ENCODE results near the gene HIBCH.
"Not testable (repeated sequence)": the region's sequence is repeated elsewhere in the genome, so short reads cannot be mapped to it uniquely, and the experiment has no call there.

Gene HIBCH

DNA sequence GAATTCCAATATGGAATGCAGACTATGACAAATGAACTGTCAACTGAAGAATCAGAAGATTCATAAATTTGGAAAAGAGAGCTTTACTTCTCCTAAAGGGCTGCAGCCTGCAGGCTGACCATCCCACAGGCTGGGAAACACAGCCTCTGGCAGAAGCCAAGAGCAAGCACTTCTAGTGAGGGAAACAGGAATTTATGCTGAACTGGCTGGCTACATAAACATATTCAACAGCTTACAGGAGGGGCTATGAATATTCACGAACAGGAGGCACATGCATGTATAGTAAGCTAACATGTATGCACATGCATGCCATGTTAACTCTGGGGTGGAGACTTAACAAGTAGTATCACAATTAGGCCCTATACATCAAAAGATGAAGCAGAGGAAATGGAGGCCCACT, 17.6 kb downstream of the HIBCH start:
- no peak for DNase-seq

DNA sequence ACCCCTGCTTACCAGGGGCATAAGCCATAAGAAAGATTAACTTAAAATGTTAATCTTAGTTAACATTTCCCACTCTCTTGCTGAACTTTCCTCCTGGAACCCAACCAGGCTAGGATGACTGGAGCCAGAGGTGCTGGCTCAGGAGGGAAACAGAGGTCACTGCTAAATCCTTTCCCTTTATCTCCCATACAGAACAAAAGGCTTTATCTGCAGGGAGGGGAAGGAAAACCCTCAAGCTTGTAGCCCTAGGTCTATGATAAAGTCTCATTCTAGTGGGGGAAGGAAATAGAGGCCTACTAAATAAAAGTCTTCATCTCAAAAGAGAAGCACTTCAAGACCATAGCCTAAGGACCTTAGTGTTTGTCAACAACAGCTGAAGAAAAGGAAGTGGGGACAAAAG, 18.6 kb downstream of the HIBCH start:
- DNase-seq = no peak

DNA sequence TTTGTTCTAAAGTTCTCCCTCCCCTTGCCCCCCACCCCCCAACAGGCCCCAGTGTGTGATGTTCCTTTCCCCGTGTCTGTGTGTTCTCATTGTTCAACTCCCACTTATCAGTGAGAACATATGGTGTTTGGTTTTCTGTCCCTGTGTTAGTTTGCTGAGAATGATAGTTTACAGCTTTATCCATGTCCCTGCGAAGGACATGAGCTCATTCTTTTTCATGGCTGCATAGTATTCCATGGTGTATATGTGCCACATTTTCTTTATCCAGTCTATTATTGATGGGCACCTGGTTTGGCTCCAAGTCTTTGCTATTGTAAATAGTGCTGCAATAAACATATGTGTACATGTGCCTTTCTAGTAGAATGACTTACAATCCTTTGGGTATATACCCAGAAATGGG, 21.7 kb downstream of the HIBCH start:
- DNase-seq = not testable (repeated sequence)

DNA sequence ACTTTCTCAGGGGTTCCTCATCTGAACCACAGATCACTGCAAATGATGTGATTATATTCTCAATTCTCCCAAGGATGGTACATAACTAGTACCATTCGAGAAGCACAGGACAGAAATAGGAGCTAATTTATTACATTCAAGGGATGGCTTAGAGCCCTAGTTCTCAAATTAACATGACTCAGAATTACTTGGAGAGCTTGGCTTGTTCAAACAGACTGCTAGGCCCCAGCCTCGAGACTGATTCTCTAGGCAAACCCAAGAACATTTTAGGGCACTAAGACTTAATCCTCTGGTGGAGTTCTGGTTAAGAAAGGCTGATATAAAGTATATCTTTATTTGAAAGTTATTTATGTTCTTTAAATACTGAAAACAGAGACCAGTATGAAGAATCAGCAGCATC, 35.8 kb downstream of the HIBCH start:
- no peak for DNase-seq

DNA sequence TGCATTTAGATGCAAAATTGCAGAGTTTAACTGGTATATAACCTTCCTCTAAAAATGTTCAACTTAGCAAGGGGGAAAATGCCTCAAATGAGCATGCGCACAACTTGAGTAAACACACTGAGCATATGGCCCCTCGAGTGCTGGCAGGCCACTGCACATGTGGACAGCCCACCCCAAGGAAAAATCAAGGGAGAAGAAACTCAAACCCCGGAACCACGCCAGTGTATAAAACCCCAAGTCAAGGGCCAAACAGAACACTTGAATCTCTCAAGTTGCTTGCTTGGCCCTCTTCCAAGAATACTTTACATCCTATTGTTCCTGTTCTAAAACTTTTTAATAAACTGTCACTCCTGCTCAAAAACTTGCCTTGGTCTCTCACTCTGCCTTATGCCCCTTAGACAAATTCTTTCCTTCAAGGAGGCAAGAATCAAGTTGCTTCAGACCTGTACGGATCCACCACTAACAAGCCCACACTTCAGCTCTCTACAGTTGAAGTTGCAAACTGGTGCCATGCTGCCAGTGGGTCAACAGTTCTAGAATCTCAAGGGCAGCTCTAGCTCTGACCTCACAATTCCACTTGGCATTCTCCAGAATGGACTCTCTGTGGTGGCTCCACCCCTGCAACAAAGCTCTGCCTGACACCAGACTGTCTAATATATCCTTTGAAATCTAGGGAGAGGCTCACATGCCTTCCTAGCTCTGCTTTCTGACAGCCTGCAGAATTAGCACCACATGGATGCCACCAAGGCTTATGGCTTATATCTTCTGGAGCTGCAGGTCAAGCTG, 38.9 kb downstream of the HIBCH start:
- no peak for DNase-seq

DNA sequence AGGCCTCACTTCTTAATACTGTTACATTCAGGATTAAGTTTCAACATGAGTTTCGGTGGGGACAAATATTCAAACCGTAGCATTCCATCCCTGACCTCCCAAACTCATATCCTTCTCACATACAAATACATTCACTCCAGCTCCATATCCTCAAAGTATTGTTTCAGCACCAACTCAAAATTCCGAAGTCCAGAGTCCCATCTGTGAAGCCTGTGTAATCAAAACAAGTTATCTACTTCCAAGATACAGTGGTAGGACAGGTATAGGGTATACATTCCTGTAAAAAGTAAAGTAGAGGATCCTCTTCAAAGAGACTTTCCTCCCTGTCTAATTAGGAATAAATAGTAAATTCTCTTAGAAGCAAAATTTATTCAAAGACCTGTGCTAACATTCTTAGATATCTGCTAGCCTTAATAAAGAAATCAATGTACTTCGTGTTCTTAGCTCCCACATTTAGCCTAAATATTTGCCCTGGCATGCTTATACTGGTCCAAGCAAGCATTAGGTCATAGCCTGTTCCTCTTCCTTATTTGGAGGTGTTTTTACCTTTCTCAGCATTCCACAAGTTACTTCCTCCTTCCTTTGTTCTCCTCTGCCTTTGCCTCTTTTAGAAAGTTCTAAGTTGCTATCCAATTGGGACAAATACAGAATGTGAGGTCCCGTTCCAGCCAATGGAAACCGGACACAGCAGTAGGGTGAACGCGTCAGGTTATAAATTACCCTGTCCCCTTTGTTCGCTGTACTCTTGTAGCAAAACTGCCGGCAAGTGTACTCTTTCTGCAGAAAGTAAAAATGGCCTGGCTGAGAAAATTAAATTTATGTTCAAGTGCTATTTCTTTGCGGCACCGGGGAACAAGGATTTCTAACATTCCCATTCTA, 40.1 kb downstream of the HIBCH start:
- not testable (repeated sequence) for DNase-seq

DNA sequence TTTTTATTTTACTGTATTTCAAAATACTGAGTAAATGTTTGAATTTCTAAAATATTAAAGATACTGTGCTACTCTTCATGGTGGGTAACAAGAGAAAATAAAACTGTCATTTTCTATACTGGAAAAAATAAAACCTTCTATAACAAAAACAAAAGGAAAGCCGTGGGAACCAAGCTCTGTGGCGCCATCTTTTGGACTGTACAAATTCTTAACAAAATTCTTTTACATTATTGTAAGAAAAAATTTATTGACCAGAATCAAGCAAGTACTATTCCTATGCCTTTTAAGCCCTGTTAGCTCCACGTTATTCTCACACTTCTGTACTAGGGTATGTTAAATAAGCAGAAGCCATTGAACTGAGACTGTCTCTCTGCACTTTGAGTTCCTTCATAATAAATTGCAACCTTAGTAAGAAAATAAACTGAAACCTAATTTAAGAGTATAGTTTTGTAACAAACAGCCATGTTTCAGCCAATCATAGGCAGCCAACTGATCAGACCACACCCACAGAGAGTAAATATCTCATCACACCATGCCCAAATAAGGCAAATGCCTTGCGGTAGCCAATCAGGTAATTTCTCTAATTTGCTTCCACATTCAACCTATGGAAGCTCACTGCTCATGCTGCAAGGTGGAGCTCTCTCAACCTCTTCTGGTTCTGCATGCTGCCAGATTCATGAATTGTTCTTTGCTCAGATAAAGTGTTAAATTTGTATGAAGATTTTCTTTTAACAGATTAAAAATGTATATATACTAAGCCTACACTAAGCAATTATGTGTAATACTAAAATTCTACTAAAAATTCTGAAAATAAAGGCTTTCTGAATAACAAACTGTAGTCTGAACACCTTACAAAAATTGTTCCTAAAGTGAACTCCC, 42.2 kb downstream of the HIBCH start:
- DNase-seq = no peak

DNA sequence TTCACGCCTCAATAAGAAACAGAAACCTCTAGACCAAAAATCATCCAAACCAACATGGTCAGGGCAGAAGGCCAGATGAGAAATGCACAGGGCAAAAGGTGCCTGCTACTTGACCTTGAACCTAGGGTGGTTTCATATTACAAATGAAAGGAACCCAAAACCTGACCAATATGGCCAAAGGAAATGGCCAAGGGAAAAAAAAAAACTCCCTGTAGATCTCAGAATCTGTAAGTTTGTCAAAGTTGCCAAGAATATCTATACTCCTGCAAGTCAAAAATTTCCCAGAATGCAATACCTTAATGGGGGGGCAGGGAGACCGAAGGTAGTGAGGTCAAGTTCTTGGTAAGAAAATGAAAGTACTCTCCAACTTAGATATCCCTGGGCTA, 47.2 kb downstream of the HIBCH start:
- no peak for DNase-seq

DNA sequence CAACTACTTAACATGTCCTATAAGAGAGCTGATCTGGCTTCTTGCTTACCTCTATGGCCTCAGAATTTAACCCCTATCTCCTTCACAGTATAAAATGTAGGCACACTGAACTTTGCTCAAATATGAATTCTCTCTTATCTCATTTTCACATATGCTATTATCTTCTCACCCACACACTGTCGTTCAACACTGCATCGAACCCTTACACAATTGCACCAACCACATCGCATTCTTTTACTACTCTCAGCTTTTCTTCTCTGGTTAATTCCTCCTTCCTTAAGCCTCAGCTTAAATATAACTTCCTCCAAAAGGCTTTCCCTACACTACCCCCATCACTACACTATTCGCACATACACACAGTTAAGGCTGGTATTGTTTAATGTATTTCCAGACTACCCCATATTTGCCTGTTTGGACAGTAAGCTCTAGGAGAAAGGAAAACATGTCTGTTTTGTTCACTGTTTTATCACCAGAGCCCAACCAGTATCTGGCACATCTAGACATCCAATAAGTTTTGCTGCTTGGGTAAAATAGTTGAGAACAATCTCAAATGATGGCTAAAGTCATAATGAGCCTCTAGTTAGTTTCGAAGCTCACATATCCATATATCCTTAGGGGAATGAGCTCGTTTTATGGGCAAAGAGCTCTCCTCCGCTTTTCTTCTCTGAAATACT, 47.7 kb downstream of the HIBCH start:
- DNase-seq = no peak

DNA sequence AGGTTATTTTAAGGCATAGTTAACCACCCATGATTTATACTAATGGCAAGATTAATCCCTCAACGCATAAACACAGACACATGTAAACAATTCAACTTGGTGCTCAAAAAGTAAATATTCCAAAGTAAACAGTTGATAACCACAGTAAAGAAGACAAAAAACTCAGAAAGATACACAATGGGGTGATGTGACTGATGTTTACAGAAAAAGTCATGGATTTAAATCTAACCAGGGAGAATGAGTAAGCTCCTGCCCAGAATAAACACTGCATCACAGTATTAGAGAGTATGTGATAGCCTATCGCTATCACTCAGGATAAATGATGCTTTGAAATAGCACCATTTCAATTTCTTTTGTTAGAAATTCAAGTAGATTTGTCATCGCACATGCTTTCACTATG, 49.3 kb downstream of the HIBCH start:
- no peak for DNase-seq

DNA sequence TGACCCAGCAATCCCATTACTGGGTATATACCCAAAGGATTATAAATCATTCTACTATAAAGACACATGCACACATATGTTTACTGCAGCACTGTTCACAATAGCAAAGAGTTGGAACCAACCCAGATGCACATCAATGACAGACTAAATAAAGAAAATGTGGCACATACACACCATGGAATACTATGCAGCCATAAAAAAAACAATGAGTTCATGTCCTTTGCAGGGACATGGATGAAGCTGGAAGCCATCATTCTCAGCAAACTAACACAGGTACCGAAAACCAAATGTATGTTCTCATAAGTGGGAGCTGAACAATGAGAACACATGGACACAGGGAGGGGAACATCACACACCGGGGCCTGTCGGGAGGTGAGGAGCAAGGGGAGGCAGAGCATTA, 49.9 kb downstream of the HIBCH start:
- DNase-seq = not testable (repeated sequence)

DNA sequence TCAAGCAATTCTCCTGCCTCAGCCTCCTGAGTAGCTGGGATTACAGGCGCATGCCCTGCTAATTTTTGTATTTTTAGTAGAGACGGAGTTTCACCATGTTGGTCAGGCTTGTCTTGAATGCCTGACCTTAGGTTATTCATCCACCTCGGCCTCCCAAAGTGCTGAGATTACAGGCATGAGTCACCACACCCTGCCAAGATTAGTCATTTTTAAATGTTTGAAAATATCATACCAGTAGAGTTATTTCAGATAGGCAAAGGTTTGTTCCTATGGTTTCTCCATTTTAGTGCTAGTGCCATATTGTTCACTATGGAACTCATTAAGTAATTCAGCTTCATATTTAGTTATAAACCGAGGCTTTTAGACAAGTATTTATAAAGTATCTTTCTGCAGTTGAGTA, 52.3 kb downstream of the HIBCH start:
- DNase-seq = no peak

DNA sequence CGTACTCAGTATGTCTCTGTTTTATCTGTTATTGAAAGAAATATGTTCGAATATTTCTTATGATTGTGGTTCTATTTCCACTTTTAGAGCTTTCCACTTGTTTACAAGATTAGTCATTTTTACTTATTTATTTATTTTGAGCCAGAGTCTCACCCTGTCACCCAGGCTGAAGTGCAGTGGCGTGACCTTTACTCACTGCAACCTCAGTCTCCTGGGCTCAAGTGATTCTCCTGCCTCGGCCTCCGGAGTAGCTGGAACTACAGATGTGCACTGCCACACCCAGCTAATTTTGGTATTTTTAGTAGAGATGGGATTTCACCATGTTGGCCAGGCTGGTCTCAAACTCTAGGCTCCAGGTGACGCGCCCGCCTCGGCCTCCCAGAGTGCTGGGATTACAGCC, 53.3 kb downstream of the HIBCH start:
- DNase-seq = no peak

DNA sequence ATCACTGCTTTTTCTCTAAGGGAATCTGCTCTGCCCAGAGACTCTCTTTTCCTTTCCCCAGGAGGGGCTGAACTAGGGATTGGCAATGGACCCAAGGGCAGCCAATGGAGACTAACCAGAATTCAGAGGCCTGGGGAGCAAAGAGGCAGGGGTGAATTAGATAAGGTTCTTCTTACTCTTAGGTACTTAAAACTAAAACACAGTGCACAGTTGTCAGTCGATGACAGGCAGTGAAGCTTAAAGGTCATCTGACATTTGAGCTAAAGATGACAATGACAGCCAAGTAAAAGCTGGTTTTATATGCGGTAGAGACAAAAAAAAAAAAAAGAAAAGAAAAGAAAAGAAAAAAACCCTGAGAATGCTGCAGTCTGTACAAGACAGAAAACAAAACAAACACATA, 57.8 kb downstream of the HIBCH start:
- no peak for DNase-seq

DNA sequence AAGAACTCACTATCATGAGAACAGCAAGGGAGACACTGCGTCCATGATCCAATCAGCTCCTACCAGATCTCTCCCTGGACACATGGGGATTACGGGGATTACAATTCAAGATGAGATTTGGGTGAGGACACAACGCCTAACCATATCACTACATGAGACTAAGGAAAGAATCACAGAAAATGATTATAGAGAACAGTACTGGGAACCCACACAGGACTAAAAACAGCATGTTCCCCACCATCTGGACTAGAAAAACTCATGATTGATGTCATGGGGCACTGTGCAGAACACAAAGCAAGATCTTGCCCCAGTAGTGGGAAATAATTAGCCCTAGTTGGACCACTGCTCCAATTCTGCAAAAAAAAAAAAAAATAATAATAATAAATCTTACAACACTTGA, 63.5 kb downstream of the HIBCH start:
- DNase-seq = no peak

DNA sequence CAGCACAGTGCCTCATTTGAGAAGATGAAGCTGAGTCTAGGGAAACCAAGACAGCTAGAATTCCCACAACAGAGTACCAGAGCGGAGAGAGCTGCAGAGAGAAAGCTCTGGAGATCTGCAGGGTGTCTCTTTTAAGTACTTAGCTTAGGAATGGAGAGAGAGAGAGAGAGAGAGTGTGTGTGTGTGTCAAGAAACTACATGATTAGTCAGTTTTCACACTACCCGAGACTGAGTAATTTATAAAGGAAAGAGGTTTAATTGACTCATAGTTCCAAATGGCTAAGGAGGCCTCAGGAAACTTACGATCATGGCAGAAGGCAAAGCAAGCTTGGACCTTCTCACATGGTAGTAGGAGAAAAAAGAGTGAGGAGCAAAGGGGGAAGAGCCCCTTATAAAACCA, 64.0 kb downstream of the HIBCH start:
- DNase-seq = no peak

DNA sequence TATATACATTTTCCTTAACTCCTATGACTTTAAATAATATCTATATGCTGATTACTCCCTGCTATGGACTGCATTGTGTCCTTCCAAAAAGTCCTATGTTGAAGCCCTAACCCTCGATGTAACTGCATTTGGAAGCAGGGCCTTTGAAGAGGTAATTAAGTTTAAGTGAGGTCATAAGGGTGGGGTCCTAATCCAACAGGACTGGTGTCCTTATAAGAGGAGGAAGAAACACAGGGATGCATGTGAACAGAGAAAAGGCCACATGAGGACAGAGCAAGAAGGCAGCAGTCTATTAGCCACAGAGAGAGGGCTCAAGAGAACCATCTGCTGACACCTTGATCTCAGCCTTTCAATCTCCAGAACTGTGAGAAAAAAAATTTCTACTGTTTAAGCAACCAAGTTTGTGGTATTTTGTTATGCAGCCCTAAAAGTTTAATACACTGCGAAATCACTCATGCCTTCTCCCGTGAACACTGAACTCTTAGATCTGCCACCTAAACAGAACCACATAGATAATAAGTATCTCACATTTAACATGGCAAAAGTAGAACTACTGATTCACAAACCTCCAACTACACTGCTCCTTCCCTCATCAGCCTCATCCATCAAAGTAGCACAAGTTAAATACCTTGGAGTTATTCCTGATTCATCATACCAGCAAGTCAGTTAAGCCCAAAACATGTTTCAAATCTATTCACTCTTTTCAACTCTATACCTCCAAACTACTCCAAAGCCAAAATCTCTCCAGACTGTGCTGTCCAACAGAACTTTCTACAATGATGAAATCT, 65.4 kb downstream of the HIBCH start:
- no peak for DNase-seq

DNA sequence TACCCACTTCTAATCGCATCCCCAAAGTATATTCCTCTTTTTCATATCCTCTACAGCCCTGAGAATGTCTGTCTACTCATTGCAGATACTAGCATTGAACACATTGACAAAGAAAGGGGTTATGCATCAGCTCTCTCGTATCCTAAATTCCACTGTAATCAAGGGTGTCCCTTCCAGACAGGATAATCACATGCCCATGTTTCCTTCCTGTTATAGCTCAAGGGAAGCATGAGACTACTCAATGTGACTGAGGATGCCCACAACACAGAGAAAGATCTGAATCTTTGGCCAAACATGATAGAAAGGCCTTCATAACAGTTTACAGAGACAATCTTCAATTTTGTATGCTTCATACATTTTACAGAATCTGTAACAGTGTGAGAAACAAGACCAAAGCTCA, 69.2 kb downstream of the HIBCH start:
- no peak for DNase-seq

DNA sequence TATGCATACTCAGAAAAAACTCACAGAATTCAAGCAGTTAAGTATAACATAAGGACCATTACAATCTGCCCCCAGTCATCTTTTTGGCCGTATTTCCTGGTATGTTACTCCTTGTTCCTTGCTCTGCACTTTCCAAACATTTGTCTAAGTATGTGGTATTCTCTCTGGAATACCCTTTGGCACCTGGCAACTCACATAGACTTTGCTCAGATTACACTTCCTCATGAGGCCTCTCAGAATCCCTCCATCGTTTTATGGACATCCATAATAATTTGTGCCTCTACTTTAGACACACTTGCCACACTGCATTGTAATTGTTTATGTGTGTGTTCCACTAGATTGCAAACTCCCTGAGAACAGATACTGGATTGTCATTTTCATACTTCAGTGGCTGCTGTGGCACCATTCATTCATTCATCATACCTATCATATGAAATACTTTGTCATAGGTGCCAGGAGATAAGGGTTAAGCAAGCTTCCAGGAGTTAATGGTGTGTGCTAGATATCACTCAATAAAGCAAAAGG, 84.0 kb downstream of the HIBCH start:
- no peak for DNase-seq

DNA sequence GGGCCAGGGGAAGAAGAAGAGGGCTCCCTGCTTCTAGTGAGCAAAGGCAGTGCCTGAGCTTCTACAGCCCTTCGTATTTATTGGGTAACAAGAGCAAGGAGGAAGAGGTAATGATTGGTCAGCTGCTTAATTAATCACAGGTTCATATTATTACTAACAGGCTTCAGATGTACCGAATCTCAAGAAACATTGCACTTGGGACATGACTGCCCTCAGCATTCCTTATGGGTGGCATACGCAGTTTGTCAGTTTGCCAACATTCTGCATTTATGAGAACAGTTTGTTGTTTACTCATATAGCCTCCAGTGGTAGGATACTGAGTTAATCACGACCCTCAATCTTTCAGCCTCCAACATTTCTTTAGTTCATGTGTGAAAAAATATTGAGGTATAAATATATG, 84.5 kb downstream of the HIBCH start:
- no peak for DNase-seq

DNA sequence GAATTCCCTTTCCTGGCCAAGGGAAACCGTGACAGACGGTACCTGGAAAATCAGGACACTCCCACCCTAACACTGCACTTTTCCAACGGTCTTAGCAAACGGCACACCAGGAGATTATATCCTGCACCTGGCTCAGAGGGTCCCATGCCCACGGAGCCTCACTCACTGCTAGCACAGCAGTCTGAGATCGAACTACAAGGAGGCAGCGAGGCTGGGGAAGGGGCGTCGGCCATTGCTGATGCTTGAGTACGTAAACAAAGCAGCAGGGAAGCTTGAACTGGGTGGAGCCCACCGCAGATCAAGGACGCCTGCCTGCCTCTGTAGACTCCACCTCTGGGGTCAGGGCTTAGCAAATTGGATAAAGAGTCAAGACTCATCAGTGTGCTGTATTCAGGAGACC, 95.6 kb downstream of the HIBCH start:
- DNase-seq = not testable (repeated sequence)

DNA sequence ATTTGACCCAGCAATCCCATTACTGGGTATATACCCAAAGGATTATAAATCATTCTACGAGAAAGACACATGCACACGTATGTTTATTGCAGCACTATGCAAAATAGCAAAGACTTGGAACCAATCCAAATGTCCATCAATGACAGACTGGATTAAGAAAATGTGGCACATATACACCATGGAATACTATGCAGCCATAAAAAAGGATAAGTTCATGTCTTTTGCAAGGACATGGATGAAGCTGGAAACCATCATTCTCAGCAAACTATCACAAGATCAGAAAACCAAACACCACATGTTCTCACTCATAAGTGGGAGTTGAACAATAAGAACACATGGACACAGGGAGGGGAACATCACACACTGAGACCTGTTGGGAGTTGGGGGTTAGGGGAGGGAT, 96.9 kb downstream of the HIBCH start:
- not testable (repeated sequence) for DNase-seq

All from cerebellar nuclear complex (tissue), 1 donor.